OCI-LY7 (cell line): ENCODE results near the gene ADD3.

Experiments
- CTCF ChIP-seq: fragments of 200-600 bp; sonication (generic); conservative IDR thresholded peaks from 2 replicates; pipeline ENCODE4 v1.5.1; 2014; ENCODE audit warnings: mild to moderate bottlenecking, antibody characterized with exemption, low read length, moderate library complexity, mixed read lengths
- EZH2phosphoT487 ChIP-seq: fragments of 200-600 bp; sonication (generic); IDR thresholded peaks from 2 replicates; pipeline ENCODE4 v1.6.1; 2018; ENCODE audit warnings: low read depth, borderline replicate concordance, mild to moderate bottlenecking, mixed run types, antibody characterized with exemption, low read length, moderate library complexity, mixed read lengths

GRCh38 chr10:110065269-110065668 lies 57.5 kb downstream of the ADD3 start:
- no peak for TF ChIP-seq CTCF
- TF ChIP-seq EZH2phosphoT487: no peak
